A549 (cell line): ENCODE results near the gene CALU. TPM values are rescaled to one million over a fixed set of nuclear protein-coding genes. Genes with fewer than 3 reads are reported as not detected.

Source experiments
- ATAC-seq, 2 experiments: fragments of 200-7000 bp in 1 of 2; fragments of >200 bp in 1 of 2; cut with Nextera tagmentation in 1 of 2; cut with Tn5 transposase in 1 of 2; 3 replicates each; pipeline versions ENCODE4 v1.8.0 to v1.9.1; 2018 to 2020; ENCODE audit warnings: mild to moderate bottlenecking in 1 of 2, moderate library complexity in 1 of 2
- CTCF ChIA-PET: fragments of 300-600 bp; sonication (Branson Sonifier 250); formaldehyde crosslinking; extraction: SDS; loops from one replicate; lab custom pipeline; 2021; ENCODE audit warnings: antibody characterized with exemption, inconsistent platforms; lab: Yijun Ruan, JAX
- POLR2A ChIA-PET: fragments of 350-600 bp; formaldehyde crosslinking; extraction: SDS; loops from one replicate; lab custom pipeline; 2021; ENCODE audit warnings: antibody characterized with exemption, inconsistent platforms; lab: Yijun Ruan, JAX
- DNase-seq, 2 experiments: peaks; one replicate each; pipeline versions ENCODE4 v3.0.0 to v3.0.0-alpha.2; 2011 to 2016; ENCODE audit warnings: low read depth in 1 of 2, low spot score in 1 of 2
- FAIRE-seq: peaks from 2 replicates; lab custom pipeline; 2011; peaks lifted over from hg19 to GRCh38; lab: Jason Lieb, UNC
- H3K27ac ChIP-seq, 2 experiments: fragments of >200 bp; sonication (Bioruptor Twin); formaldehyde crosslinking; 3 replicates each; pipeline ENCODE4 v1.5.1; 2016 to 2017
- H3K4me1 ChIP-seq: fragments of >200 bp; sonication (Bioruptor Twin); formaldehyde crosslinking; 3 replicates; pipeline ENCODE4 v1.6.1; 2016
- H3K4me2 ChIP-seq: fragments of >200 bp; sonication (Bioruptor Twin); formaldehyde crosslinking; 3 replicates; pipeline ENCODE4 v1.6.1; 2016
- H3K4me3 ChIP-seq: fragments of >200 bp; sonication (Bioruptor Twin); formaldehyde crosslinking; 3 replicates; pipeline ENCODE4 v1.5.1; 2016
- H3K9me3 ChIP-seq: fragments of >200 bp; sonication (Bioruptor Twin); formaldehyde crosslinking; 3 replicates; pipeline ENCODE4 v1.6.1; 2016
- ATOH8 ChIP-seq: fragments of 250-450 bp; sonication (Bioruptor Pico); IDR thresholded peaks from 2 replicates; pipeline ENCODE4 v1.5.0; 2020; ENCODE audit warnings: low read depth, mild to moderate bottlenecking, moderate library complexity
- CBX2 ChIP-seq: fragments of 200-600 bp; sonication (generic); IDR thresholded peaks from 2 replicates; pipeline ENCODE4 v1.6.1; 2016; ENCODE audit warnings: low read depth, mild to moderate bottlenecking, borderline replicate concordance
- CBX8 ChIP-seq: fragments of 200-600 bp; sonication (generic); IDR thresholded peaks from 2 replicates; pipeline ENCODE4 v1.6.1; 2016
- CHD4 ChIP-seq: fragments of 200-600 bp; sonication (generic); IDR thresholded peaks from 2 replicates; pipeline ENCODE4 v1.6.1; 2016; ENCODE audit warnings: antibody characterized with exemption, mild to moderate bottlenecking, borderline replicate concordance
- CTCF ChIP-seq: fragments of >200 bp; sonication (Bioruptor Twin); formaldehyde crosslinking; IDR thresholded peaks from 3 replicates; pipeline ENCODE4 v1.5.1; 2016
- EP300 ChIP-seq, 2 experiments: fragments of >200 bp; sonication (Bioruptor Twin); formaldehyde crosslinking; IDR thresholded peaks; 2 replicates in 1 of 2; 3 replicates in 1 of 2; pipeline ENCODE4 v1.6.1; 2016 to 2017
- HEYL ChIP-seq: fragments of 250-450 bp; sonication (Bioruptor Pico); IDR thresholded peaks from 2 replicates; pipeline ENCODE4 v1.8.0; 2021; ENCODE audit warnings: mild to moderate bottlenecking, moderate library complexity
- HMGXB4 ChIP-seq: fragments of 250-450 bp; sonication (Bioruptor Pico); IDR thresholded peaks from 2 replicates; pipeline ENCODE4 v1.5.0; 2021; ENCODE audit warnings: mild to moderate bottlenecking, moderate library complexity, borderline replicate concordance
- HOXA7 ChIP-seq: fragments of 250-450 bp; sonication (Bioruptor Pico); IDR thresholded peaks from 2 replicates; pipeline ENCODE4 v1.5.0; 2020; ENCODE audit warnings: mild to moderate bottlenecking, moderate library complexity
- HOXB13 ChIP-seq: fragments of 250-450 bp; sonication (Bioruptor Pico); IDR thresholded peaks from 2 replicates; pipeline ENCODE4 v1.5.0; 2020; ENCODE audit warnings: low read depth, mild to moderate bottlenecking, moderate library complexity
- HOXB5 ChIP-seq: fragments of 250-450 bp; sonication (Bioruptor Pico); IDR thresholded peaks from 2 replicates; pipeline ENCODE4 v1.5.0; 2020; ENCODE audit warnings: mild to moderate bottlenecking, moderate library complexity
- JUNB ChIP-seq: fragments of >200 bp; sonication (Bioruptor Twin); formaldehyde crosslinking; IDR thresholded peaks from 2 replicates; pipeline ENCODE4 v1.6.1; 2016
- KDM5A ChIP-seq: fragments of 200-600 bp; sonication (generic); IDR thresholded peaks from 2 replicates; pipeline ENCODE4 v1.6.1; 2016; ENCODE audit warnings: antibody characterized with exemption, mild to moderate bottlenecking
- MAZ ChIP-seq: fragments of 150-350 bp; IDR thresholded peaks from 2 replicates; pipeline ENCODE4 v1.6.1; 2014; ENCODE audit warnings: antibody characterized with exemption, low read depth, low read length, borderline replicate concordance
- NFE2L2 ChIP-seq: fragments of 150-350 bp; conservative IDR thresholded peaks from 2 replicates; pipeline ENCODE4 v1.6.1; 2014; ENCODE audit warnings: low read length
- NPAS2 ChIP-seq: fragments of 250-450 bp; sonication (Bioruptor Pico); IDR thresholded peaks from 2 replicates; pipeline ENCODE4 v1.8.0; 2022; ENCODE audit warnings: mild to moderate bottlenecking, moderate library complexity, borderline replicate concordance
- PHF8 ChIP-seq: fragments of 200-600 bp; sonication (generic); IDR thresholded peaks from 2 replicates; pipeline ENCODE4 v1.6.1; 2016; ENCODE audit warnings: low read depth, mild to moderate bottlenecking, antibody characterized with exemption, moderate library complexity, borderline replicate concordance
- POLR2A ChIP-seq: IDR thresholded peaks from 2 replicates; pipeline ENCODE4 v1.6.1; 2012; ENCODE audit warnings: mild to moderate bottlenecking, low read length
- POLR2AphosphoS2 ChIP-seq: conservative IDR thresholded peaks from 2 replicates; pipeline ENCODE4 v1.6.1; 2012; ENCODE audit warnings: low read length, improper control_type of control experiment, inconsistent platforms
- RAD21 ChIP-seq, 2 experiments: fragments of >200 bp in 1 of 2; sonication (Bioruptor Twin) in 1 of 2; formaldehyde crosslinking in 1 of 2; IDR thresholded peaks in 1 of 2; conservative IDR thresholded peaks in 1 of 2; 2 replicates in 1 of 2; 3 replicates in 1 of 2; pipeline ENCODE4 v1.6.1; 2012 to 2018; ENCODE audit warnings: inconsistent platforms in 1 of 2
- RARB ChIP-seq: fragments of 250-450 bp; sonication (Bioruptor Pico); IDR thresholded peaks from 2 replicates; pipeline ENCODE4 v1.8.0; 2021; ENCODE audit warnings: mild to moderate bottlenecking, moderate library complexity
- RFX5 ChIP-seq: fragments of 450-650 bp; IDR thresholded peaks from 2 replicates; pipeline ENCODE4 v1.7.1; 2014; ENCODE audit warnings: antibody characterized with exemption, mild to moderate bottlenecking, moderate library complexity
- RNF2 ChIP-seq: fragments of 200-600 bp; sonication (generic); IDR thresholded peaks from 2 replicates; pipeline ENCODE4 v1.6.1; 2016; ENCODE audit warnings: low read depth, mild to moderate bottlenecking, antibody characterized with exemption, moderate library complexity, borderline replicate concordance
- SMC3 ChIP-seq: fragments of >200 bp; sonication (Bioruptor Twin); formaldehyde crosslinking; IDR thresholded peaks from 3 replicates; pipeline ENCODE4 v1.6.1; 2018; ENCODE audit warnings: inconsistent platforms
- TP53 ChIP-seq: fragments of 250-450 bp; sonication (Bioruptor Pico); IDR thresholded peaks from 2 replicates; pipeline ENCODE4 v1.5.0; 2021; ENCODE audit warnings: mild to moderate bottlenecking, moderate library complexity
- ZSCAN20 ChIP-seq: fragments of 250-450 bp; sonication (Bioruptor Pico); IDR thresholded peaks from 2 replicates; pipeline ENCODE4 v1.8.0; 2022; ENCODE audit warnings: mild to moderate bottlenecking, moderate library complexity
- WGBS: methylation state at CpG from one replicate; pipeline ENCODE4 v1.1.6; 2017; ENCODE audit errors: missing lambda C conversion rate; 5-methylcytosine and 5-hydroxymethylcytosine counted together
- polyA plus RNA-seq, 4 experiments: library from polyadenylated mRNA; depleted of rRNA in 3 of 4; stranded (reverse); fragments of >200 nt; fragmentation: RNase III in 1 of 4; extraction: RNeasy Plus Mini Kit Qiagen cat#74134 plus additional on column Dnase treatment in 1 of 4; gene quantifications; 2 replicates in 3 of 4; 3 replicates in 1 of 4; pipeline ENCODE4 v1.2.3, GENCODE V29; 2011 to 2017

CALU gene
- polyA plus RNA-seq, 2 of the 4 experiments (the other 2 are of a cell fraction), result 192 to 233 TPM

GRCh38 chr7:128792471-128793180 lies 53.5 kb downstream of the CALU start:
- ATAC-seq, result no peak
- H3K9me3 ChIP-seq, result no peaks in the 10 kb centered on the region
- no peak overlapping the region for H3K4me3 ChIP-seq
- DNase-seq, result no peak
- FAIRE-seq, result no peak
- TF ChIP-seq CHD4 (no peak), NPAS2 (no peak), ZSCAN20 (CRISPR knock-in tag) (no peak), KDM5A (no peak), RNF2 (no peak), RFX5 (no peak), ATOH8 (CRISPR knock-in tag) (no peak), CBX8 (no peak), RARB (CRISPR knock-in tag) (no peak), JUNB (no peak), HMGXB4 (CRISPR knock-in tag) (no peak)
- H3K27ac ChIP-seq, result no peak overlapping the region
- POLR2A ChIA-PET, result no interaction called here
- WGBS, result 79% methylated on average over 8 of the region's 10 CpGs
- CTCF ChIA-PET, result interaction anchor here (0.8 to 1.8 kb wide), 3 partner anchors 54 to 91 kb away, joined by 3 to 7 read pairs (median 3); partner anchors contain the start of gene CALU
- peak overlapping the region; percentile 91; the same call in 2 of the 3 replicates for H3K4me2 ChIP-seq
- H3K4me1 ChIP-seq, result 0 out of 3 replicates have a peak, but pooled peaks cover 9% of the 10 kb centered on the region

- CTCF ChIA-PET, result interaction anchor here (2.6 kb wide), 1 partner anchor 13 kb away, joined by 8 read pairs; no protein-coding TSS in a partner anchor
- no peak overlapping the region for H3K4me3 ChIP-seq
- DNase-seq (no peak), FAIRE-seq (no peak), ATAC-seq (no peak)
- no peak overlapping the region for H3K27ac ChIP-seq
- WGBS, result 89% methylated on average over 5 of the region's 5 CpGs
- H3K4me1 ChIP-seq, result 0 out of 3 replicates have a peak, but pooled peaks cover 9% of the 10 kb centered on the region
- POLR2A ChIA-PET, result no interaction called here
- H3K4me2 ChIP-seq, result no peak overlapping the region
- TF ChIP-seq MAZ, result no peak
- no peak for TF ChIP-seq POLR2A
- TF ChIP-seq CTCF, result no peak
- TF ChIP-seq KDM5A, result no peak
- no peak for TF ChIP-seq CBX2
- TF ChIP-seq RARB (CRISPR knock-in tag), result no peak
- TF ChIP-seq, all 56 proteins: peak for 0
- no peaks in the 10 kb centered on the region for H3K9me3 ChIP-seq
Measured at GRCh38 chr7:128793181-128793547, 54.0 kb downstream of the CALU start.

GRCh38 chr7:128794020-128794419 lies 54.9 kb downstream of the CALU start:
- no peak for FAIRE-seq
- CTCF ChIA-PET, result interaction anchor here (1.0 to 2.6 kb wide), 4 partner anchors 12 to 90 kb away, joined by 4 to 8 read pairs (median 6); partner anchors contain the start of gene ATP6V1F
- H3K4me2 ChIP-seq, result no peak overlapping the region
- POLR2A ChIA-PET, result no interaction called here
- peak in 1 of 2 experiments; percentile 22 for DNase-seq
- 57% methylated on average over 2 of the region's 3 CpGs for WGBS
- H3K27ac ChIP-seq, result no peak overlapping the region
- TF ChIP-seq CTCF, result peak; percentile 18; the same call in 1 of the 3 replicates
- no peak for TF ChIP-seq MAZ
- peak; percentile 40 for TF ChIP-seq SMC3
- TF ChIP-seq TP53 (CRISPR knock-in tag), result no peak
- no peak for TF ChIP-seq HOXB5 (CRISPR knock-in tag)
- TF ChIP-seq HOXA7, result no peak
- no peak for TF ChIP-seq PHF8
- no peak for TF ChIP-seq HOXB13 (CRISPR knock-in tag)
- TF ChIP-seq RAD21 (conservative IDR thresholded peaks at IDR 0.05 in 1 of 2, IDR thresholded peaks at IDR 0.05 in 1 of 2), result peak; percentile 32 to 54; a peak in 4 of 5 replicates
- no peak for TF ChIP-seq EP300 (IDR thresholded peaks at IDR 0.05)
- no peak for TF ChIP-seq RNF2
- no peak for TF ChIP-seq KDM5A
- TF ChIP-seq HEYL (CRISPR knock-in tag), result no peak
- TF ChIP-seq POLR2AphosphoS2, result no peak
- no peak for TF ChIP-seq NFE2L2
- no peak overlapping the region for H3K4me3 ChIP-seq
- 0 out of 3 replicates have a peak, but pooled peaks cover 9% of the 10 kb centered on the region for H3K4me1 ChIP-seq
- H3K9me3 ChIP-seq, result no peaks in the 10 kb centered on the region
- no peak for ATAC-seq
